Measurements from ENCODE around the gene RUNX1.

DNA sequence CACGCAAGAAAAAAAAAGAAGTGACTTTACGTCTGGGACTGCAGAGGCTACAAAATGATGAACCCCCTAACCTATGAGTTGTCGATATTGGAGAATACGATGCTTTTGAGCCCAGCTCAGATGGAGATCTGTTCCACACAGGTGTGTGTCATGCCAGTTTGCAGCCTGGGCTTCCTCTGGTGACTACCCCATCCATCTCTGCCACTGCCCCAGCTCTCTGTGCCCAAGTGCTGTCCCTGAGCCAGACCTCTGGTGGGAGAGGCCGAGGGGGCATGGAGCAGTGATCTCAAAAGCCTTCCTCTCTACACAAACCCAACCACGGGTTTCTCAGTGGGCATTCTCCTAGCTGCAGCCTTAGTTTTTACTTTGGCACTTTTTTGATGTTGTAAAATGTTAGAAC lies 239.3 kb downstream of the RUNX1 start:
- no peak for TF ChIP-seq POLR2A (IDR thresholded peaks at IDR 0.05; ENCODE audit: extremely low read depth, insufficient read length)
- TF ChIP-seq, protein P1, sequence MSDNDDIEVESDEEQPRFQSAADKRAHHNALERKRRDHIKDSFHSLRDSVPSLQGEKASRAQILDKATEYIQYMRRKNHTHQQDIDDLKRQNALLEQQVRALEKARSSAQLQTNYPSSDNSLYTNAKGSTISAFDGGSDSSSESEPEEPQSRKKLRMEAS (IDR thresholded peaks at IDR 0.05; ENCODE audit: low read depth, low read length): no peak
